ENCODE results near the gene FRZB. TPM values are rescaled to one million over a fixed set of nuclear protein-coding genes. Genes with fewer than 3 reads are reported as not detected.

Gene FRZB
- polyA plus RNA-seq, 3 donors: 0.56 to 6.4 (median 0.97) TPM

DNA sequence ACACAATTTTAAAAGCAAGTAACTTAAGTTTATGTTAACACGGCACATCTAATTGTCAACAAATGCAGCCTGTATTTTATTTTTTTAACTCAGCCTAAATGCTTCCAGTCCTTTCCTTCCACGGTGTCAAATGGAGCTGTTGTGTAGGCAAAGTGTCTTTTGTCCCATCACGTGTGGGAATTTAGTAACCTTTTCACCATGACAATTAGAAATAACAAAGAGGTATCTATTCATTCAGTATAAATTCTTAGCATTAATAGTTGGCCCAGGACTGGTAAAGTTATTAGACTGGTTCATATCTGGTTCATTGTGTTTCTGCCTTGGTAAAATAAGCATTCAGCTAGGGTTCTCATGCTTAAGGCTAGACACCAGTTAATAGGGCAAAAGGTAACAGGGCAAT lies 47.9 kb downstream of the FRZB start:
- H3K27ac ChIP-seq (ENCODE audit: low read depth, low read length): no peak overlapping the region
- 78 to 86% (median 81%) methylated on average over 3 of the region's 3 CpGs for WGBS, 3 donors

DNA sequence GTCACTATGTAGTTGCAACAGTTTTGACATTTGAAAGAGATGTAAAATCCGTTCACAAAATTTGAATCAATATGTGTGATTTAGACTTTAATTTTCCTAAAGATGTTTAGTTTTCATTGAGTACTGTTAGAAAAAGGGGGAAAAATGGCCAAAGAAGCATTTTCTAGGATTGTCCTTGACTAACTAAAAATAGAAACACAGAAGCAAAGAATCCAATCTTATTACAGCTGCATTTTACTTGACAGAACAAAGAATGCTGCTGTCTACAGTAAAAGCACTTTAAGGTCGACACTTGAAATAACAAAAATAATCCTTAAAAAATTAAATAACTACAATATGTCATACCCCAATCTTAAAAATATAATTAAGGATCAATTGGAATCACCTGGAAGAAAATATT lies 48.9 kb downstream of the FRZB start:
- WGBS, 3 donors: 38 to 78% (median 78%) methylated on average over 2 of the region's 2 CpGs
- no peak overlapping the region for H3K27ac ChIP-seq (ENCODE audit: low read depth, low read length)

GRCh38 chr2:182816866-182817265 lies 49.6 kb downstream of the FRZB start:
- H3K27ac ChIP-seq (ENCODE audit: low read depth, low read length): no peak overlapping the region

DNA sequence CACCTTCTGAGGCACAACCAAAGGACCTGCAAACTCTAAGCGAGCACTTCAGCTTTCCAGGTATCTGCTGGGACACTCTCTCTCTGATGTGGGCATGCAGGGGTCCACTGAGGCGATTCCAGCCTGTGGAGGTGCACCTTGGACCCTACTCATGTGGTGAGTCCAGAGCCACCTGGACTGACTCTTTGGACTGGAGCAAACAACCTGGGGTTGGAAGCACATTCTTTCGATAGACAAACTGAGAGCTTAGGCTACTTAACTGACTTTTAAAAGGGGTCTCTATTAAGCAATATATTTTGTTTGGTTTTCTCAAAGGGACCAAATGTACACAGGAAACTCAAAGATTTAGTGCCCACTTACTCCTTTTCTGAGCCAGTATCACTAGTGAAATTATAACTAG lies 51.6 kb downstream of the FRZB start:
- no peak overlapping the region for H3K27ac ChIP-seq (ENCODE audit: low read depth, low read length)
- 84 to 90% (median 88%) methylated on average over 3 of the region's 3 CpGs for WGBS, 3 donors

DNA sequence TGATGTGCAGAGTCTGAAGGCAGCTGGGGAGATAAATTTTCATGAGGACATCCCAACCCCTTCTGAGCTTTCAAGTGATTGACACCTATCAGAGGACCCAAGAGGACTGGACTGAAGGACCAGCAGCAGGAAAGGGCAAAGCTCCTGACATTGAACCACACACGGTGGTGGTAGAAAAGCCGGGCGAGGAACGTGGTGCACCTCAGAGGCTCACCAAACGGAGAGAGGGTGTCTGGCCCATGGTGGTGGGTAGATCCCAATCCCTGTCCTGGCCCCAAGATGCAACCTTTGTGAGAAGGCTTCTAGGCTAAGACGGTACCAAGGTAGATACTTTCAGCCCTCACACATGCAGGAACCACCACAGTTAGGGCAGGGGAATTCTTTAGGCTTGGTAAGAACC lies 52.1 kb downstream of the FRZB start:
- H3K27ac ChIP-seq (ENCODE audit: low read depth, low read length): no peak overlapping the region
- WGBS, 3 donors: 79 to 88% (median 83%) methylated on average over 6 of the region's 6 CpGs

- WGBS, 3 donors: 51 to 85% (median 76%) methylated on average over 3 of the region's 3 CpGs
- H3K27ac ChIP-seq (ENCODE audit: low read depth, low read length): no peak overlapping the region
These were observed 56.4 kb downstream of the FRZB start for GRCh38 chr2:182810087-182810486.

DNA sequence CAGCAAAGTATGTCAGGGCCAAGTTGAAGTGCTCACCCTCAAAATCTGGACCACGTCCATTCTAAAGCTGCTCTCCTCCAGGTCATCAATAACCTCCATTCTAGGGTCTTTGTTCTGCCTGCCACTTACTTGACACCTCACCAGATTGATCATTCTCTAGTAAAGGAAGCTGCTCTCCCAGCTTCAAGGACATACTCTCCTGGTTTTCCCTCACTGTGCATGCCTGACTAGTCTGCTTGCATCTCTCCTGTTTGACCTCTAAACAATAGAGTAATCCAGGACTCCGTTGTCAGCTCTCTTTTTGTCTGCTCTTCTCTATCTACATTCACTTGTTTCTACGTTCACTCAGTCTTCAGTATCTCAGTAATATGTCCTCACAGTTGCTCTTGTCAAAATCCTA lies 59.1 kb downstream of the FRZB start:
- H3K27ac ChIP-seq (ENCODE audit: low read depth, low read length): no peak overlapping the region
- 65 to 80% (median 65%) methylated on average over 3 of the region's 3 CpGs for WGBS, 3 donors

DNA sequence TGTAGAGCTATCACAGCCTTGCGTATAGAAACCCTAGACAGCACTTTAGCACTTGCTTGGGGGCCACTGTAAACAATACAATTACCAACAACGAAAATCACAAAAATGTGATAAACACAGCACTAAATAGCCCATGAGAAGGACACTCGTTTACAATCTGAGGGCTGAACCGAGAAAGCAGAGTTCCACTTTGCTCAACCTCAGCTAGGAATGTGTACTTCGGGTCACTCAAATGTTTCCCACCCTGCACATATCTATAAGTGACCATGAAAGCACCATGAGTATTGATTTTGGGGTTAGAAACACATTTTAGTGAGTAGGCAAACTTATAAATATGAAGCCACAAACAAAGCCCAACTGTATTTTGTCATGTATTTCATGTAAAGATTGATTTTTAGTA lies 62.3 kb downstream of the FRZB start:
- H3K27ac ChIP-seq (ENCODE audit: low read depth, low read length): no peak overlapping the region
- 74 to 90% (median 87%) methylated on average over 5 of the region's 5 CpGs for WGBS, 3 donors

DNA sequence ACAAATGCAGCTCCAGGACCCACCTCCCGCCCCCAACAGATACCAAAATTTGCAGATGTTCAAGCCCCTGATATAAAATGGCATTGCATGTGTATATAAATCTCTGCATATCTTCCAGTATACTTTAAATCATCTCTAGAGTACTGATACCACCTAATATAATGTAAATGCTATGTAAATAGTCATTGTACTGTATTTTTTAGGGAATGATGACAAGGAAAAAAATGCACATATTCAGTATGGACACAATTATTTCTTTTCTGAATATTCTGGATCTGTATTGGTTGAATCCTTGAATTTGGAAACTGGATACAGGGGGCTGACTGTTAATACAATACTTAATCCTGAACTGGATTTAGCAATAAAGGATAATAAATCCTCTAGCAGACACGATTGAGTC lies 67.7 kb downstream of the FRZB start:
- no peak overlapping the region for H3K27ac ChIP-seq (ENCODE audit: low read depth, low read length)
- 65 to 79% (median 68%) methylated on average over 2 of the region's 2 CpGs for WGBS, 3 donors

- H3K27ac ChIP-seq (ENCODE audit: low read depth, low read length): no peak overlapping the region
- WGBS, 3 donors: 71 to 89% (median 80%) methylated on average over 2 of the region's 2 CpGs
These were observed 74.0 kb downstream of the FRZB start for GRCh38 chr2:182792441-182792840.

GRCh38 chr2:182784777-182785176 lies 81.7 kb downstream of the FRZB start:
- H3K27ac ChIP-seq (ENCODE audit: low read depth, low read length): no peak overlapping the region
- 45 to 85% (median 80%) methylated on average over 1 of the region's 1 CpG for WGBS, 3 donors

GRCh38 chr2:182784058-182784706 lies 82.3 kb downstream of the FRZB start:
- no peak overlapping the region for H3K27ac ChIP-seq (ENCODE audit: low read depth, low read length)
- 83 to 88% (median 86%) methylated on average over 4 of the region's 4 CpGs for WGBS, 3 donors

Other genes starting within 250 kb of the FRZB start
- 10 to 100 TPM; 16.1 to 21.7 (median 18.5) TPM for gene DNAJC10, start 150.4 kb downstream of the FRZB start, polyA plus RNA-seq
- 10 to 100 TPM; 36.6 to 56.8 (median 41.5) TPM for gene NCKAP1, start 171.8 kb upstream of the FRZB start, polyA plus RNA-seq
- under 1 TPM; 0.30 to 0.79 (median 0.77) TPM for gene DUSP19, start 212.1 kb upstream of the FRZB start, polyA plus RNA-seq

Measured in adipose tissue (tissue), 3 donors.